H1 (cell line): ENCODE results near the gene APP. TPM values are rescaled to one million over a fixed set of nuclear protein-coding genes. Genes with fewer than 3 reads are reported as not detected.

ENCODE experiments used
- CTCF ChIA-PET: fragments of 300-600 bp; sonication (Branson Sonifier 250); formaldehyde crosslinking; loops from one replicate; lab custom pipeline; 2021; ENCODE audit not compliant: partially characterized antibody; lab: Charles Lee
- POLR2A ChIA-PET: fragments of 300-600 bp; sonication (Branson Sonifier 250); formaldehyde crosslinking; loops from one replicate; lab custom pipeline; 2021; ENCODE audit warnings: inconsistent platforms; ENCODE audit not compliant: partially characterized antibody; lab: Charles Lee
- DNase-seq, 2 experiments: peaks; one replicate each; pipeline versions ENCODE4 v3.0.0 to v3.0.0-alpha.2; 2010 to 2022; ENCODE audit warnings: low spot score in 2 of 2, low read depth in 1 of 2, mixed read lengths in 1 of 2
- FAIRE-seq: peaks from 2 replicates; lab custom pipeline; 2011; peaks lifted over from hg19 to GRCh38; lab: Jason Lieb, UNC
- H2AFZ ChIP-seq: 2 replicates; pipeline ENCODE4 v1.8.1; 2012; ENCODE audit warnings: low read length, inconsistent platforms
- H2AK5ac ChIP-seq: 2 replicates; pipeline ENCODE4 v1.6.1; 2013; ENCODE audit warnings: low read depth, low read length
- H2BK120ac ChIP-seq: replicated peaks from 2 replicates; pipeline ENCODE3; 2013; ENCODE audit warnings: low read depth, low read length, inconsistent platforms
- H2BK12ac ChIP-seq: 2 replicates; pipeline ENCODE4 v1.6.1; 2013; ENCODE audit warnings: low read depth, low read length
- H2BK15ac ChIP-seq: 2 replicates; pipeline ENCODE4 v1.6.1; 2013; ENCODE audit warnings: low read length
- H2BK20ac ChIP-seq: 2 replicates; pipeline ENCODE4 v1.6.1; 2013; ENCODE audit warnings: low read length
- H2BK5ac ChIP-seq: 2 replicates; pipeline ENCODE4 v1.6.1; 2013; ENCODE audit warnings: low read depth, low read length
- H3K14ac ChIP-seq: 2 replicates; pipeline ENCODE4 v1.6.1; 2013; ENCODE audit warnings: inconsistent platforms; ENCODE audit not compliant: insufficient read length
- H3K18ac ChIP-seq: 2 replicates; pipeline ENCODE4 v1.6.1; 2013; ENCODE audit warnings: low read length; ENCODE audit errors: extremely low read depth
- H3K23ac ChIP-seq: 2 replicates; pipeline ENCODE4 v1.6.1; 2013; ENCODE audit warnings: inconsistent platforms; ENCODE audit not compliant: insufficient read length
- H3K23me2 ChIP-seq: 2 replicates; pipeline ENCODE4 v1.6.1; 2013; ENCODE audit warnings: low read depth, low read length
- H3K27ac ChIP-seq: 2 replicates; pipeline ENCODE4 v1.6.1; 2011; ENCODE audit warnings: low read depth, low read length, inconsistent platforms
- H3K27me3 ChIP-seq, 4 experiments: replicated peaks in 1 of 4; 1 replicate in 1 of 4; 2 replicates in 3 of 4; pipeline versions ENCODE4 v1.6.1 to v1.8.1; 2011 to 2013; ENCODE audit warnings: low read length in 3 of 4, mild to moderate bottlenecking in 3 of 4, inconsistent platforms in 2 of 4, mixed read lengths in 2 of 4, moderate library complexity in 1 of 4; ENCODE audit not compliant: control insufficient read depth in 3 of 4, insufficient read depth in 3 of 4; ENCODE audit errors: extremely low read depth in 1 of 4
- H3K36me3 ChIP-seq, 4 experiments: 2 replicates each; pipeline versions ENCODE4 v1.6.1 to v1.8.1; 2011 to 2013; ENCODE audit warnings: mild to moderate bottlenecking in 4 of 4, low read length in 3 of 4, moderate library complexity in 2 of 4, control low read depth in 1 of 4, inconsistent platforms in 1 of 4; ENCODE audit not compliant: insufficient read depth in 4 of 4, control insufficient read depth in 2 of 4
- H3K4ac ChIP-seq: replicated peaks from 2 replicates; pipeline ENCODE3; 2013; ENCODE audit warnings: low read length, low read depth, mixed read lengths, inconsistent platforms; ENCODE audit not compliant: insufficient read length
- H3K4me1 ChIP-seq, 4 experiments: replicated peaks in 1 of 4; 1 replicate in 1 of 4; 2 replicates in 3 of 4; pipeline versions ENCODE4 v1.6.1 to v1.8.1; 2011 to 2013; ENCODE audit warnings: low read length in 3 of 4, inconsistent platforms in 2 of 4, mixed read lengths in 1 of 4; ENCODE audit not compliant: insufficient read depth in 4 of 4, control insufficient read depth in 3 of 4
- H3K4me2 ChIP-seq, 2 experiments: 2 replicates each; pipeline versions ENCODE4 v1.6.1 to v1.8.1; 2011 to 2013; ENCODE audit warnings: low read depth in 2 of 2, low read length in 2 of 2, control low read depth in 1 of 2, inconsistent platforms in 1 of 2, mild to moderate bottlenecking in 1 of 2; ENCODE audit not compliant: insufficient read depth in 1 of 2
- H3K4me3 ChIP-seq, 4 experiments: fragments of 200-600, 300-600 bp in 1 of 4; sonication (generic), shearing (Covaris generic), sonication (Bioruptor Twin) in 1 of 4; 2 replicates each; pipeline versions ENCODE4 v1.5.1 to v1.8.1; 2011 to 2016; ENCODE audit warnings: low read length in 4 of 4, low read depth in 3 of 4, control low read depth in 2 of 4, inconsistent platforms in 2 of 4, mild to moderate bottlenecking in 2 of 4, mixed read lengths in 1 of 4, moderate library complexity in 1 of 4; ENCODE audit not compliant: insufficient read depth in 2 of 4; ENCODE audit errors: extremely low read depth in 1 of 4
- H3K56ac ChIP-seq: replicated peaks from 2 replicates; pipeline ENCODE3; 2013; ENCODE audit warnings: low read depth, mild to moderate bottlenecking, mixed read lengths, low read length, inconsistent platforms; ENCODE audit not compliant: insufficient read length
- H3K79me1 ChIP-seq: 2 replicates; pipeline ENCODE4 v1.6.1; 2013; ENCODE audit warnings: low read depth, low read length, control low read depth
- H3K79me2 ChIP-seq, 2 experiments: 2 replicates each; pipeline versions ENCODE4 v1.6.1 to v1.8.1; 2012 to 2013; ENCODE audit warnings: low read length in 2 of 2, mild to moderate bottlenecking in 2 of 2, inconsistent platforms in 1 of 2; ENCODE audit not compliant: insufficient read depth in 2 of 2, control insufficient read depth in 1 of 2
- H3K9ac ChIP-seq, 4 experiments: replicated peaks in 1 of 4; 1 replicate in 1 of 4; 2 replicates in 3 of 4; pipeline versions ENCODE4 v1.6.1 to v1.8.1; 2011 to 2013; ENCODE audit warnings: low read depth in 3 of 4, low read length in 3 of 4, control low read depth in 2 of 4, mild to moderate bottlenecking in 2 of 4, moderate library complexity in 2 of 4, inconsistent platforms in 1 of 4; ENCODE audit errors: extremely low read depth in 1 of 4
- H3K9me3 ChIP-seq, 2 experiments: 2 replicates each; pipeline versions ENCODE4 v1.6.1 to v1.8.1; 2012 to 2013; ENCODE audit warnings: mild to moderate bottlenecking in 2 of 2, moderate library complexity in 2 of 2, control low read depth in 1 of 2, inconsistent platforms in 1 of 2, low read depth in 1 of 2, low read length in 1 of 2, mixed read lengths in 1 of 2; ENCODE audit not compliant: insufficient read depth in 2 of 2
- H4K20me1 ChIP-seq, 2 experiments: replicated peaks in 1 of 2; 2 replicates each; pipeline versions ENCODE3 to v1.8.1; 2011 to 2013; ENCODE audit warnings: inconsistent platforms in 2 of 2, low read length in 2 of 2, mild to moderate bottlenecking in 1 of 2; ENCODE audit not compliant: insufficient read depth in 2 of 2, control insufficient read depth in 1 of 2
- H4K5ac ChIP-seq: 2 replicates; pipeline ENCODE4 v1.6.1; 2013; ENCODE audit warnings: low read length, low read depth, mixed read lengths, inconsistent platforms; ENCODE audit not compliant: insufficient read length
- H4K8ac ChIP-seq: 2 replicates; pipeline ENCODE4 v1.8.0; 2013; ENCODE audit warnings: mild to moderate bottlenecking, moderate library complexity, low read length, inconsistent platforms; ENCODE audit not compliant: insufficient read depth; ENCODE audit errors: extremely low read depth
- H4K91ac ChIP-seq: replicated peaks from 2 replicates; pipeline ENCODE3; 2013; ENCODE audit warnings: low read length, mixed read lengths, inconsistent platforms; ENCODE audit not compliant: insufficient read length
- BCL11A ChIP-seq, 2 experiments: IDR thresholded peaks; one replicate each; pipeline ENCODE4 v1.6.1; 2011; ENCODE audit warnings: low read depth in 2 of 2, low read length in 2 of 2, mild to moderate bottlenecking in 2 of 2
- CHD1 ChIP-seq: IDR thresholded peaks from 2 replicates; pipeline ENCODE4 v1.6.1; 2012; ENCODE audit warnings: low read depth, low read length, improper control_type of control experiment
- CHD2 ChIP-seq: IDR thresholded peaks from 2 replicates; pipeline ENCODE4 v1.6.1; 2012; ENCODE audit warnings: low read length, improper control_type of control experiment
- E2F6 ChIP-seq: IDR thresholded peaks from 2 replicates; pipeline ENCODE4 v1.6.1; 2012; ENCODE audit warnings: inconsistent platforms
- EGR1 ChIP-seq: IDR thresholded peaks from 2 replicates; pipeline ENCODE4 v1.6.1; 2011; ENCODE audit warnings: low read depth, low read length, borderline replicate concordance
- KDM1A ChIP-seq: fragments of 200-600, 300-600 bp; sonication (generic); IDR thresholded peaks from 2 replicates; pipeline ENCODE4 v1.7.1; 2016; ENCODE audit warnings: mild to moderate bottlenecking, low read length, borderline replicate concordance
- POLR2AphosphoS5 ChIP-seq: IDR thresholded peaks from 2 replicates; pipeline ENCODE4 v1.6.1; 2011; ENCODE audit warnings: low read depth, low read length
- RBBP5 ChIP-seq: IDR thresholded peaks from 2 replicates; pipeline ENCODE4 v1.7.1; 2012; ENCODE audit warnings: low read depth, mild to moderate bottlenecking, inconsistent platforms, low read length, moderate library complexity, borderline replicate concordance
- RXRA ChIP-seq: IDR thresholded peaks from 2 replicates; pipeline ENCODE4 v1.6.1; 2011; ENCODE audit warnings: low read depth, mild to moderate bottlenecking, low read length, moderate library complexity; ENCODE audit not compliant: insufficient read depth
- SIN3A ChIP-seq, 2 experiments: IDR thresholded peaks in 1 of 2; conservative IDR thresholded peaks in 1 of 2; 2 replicates each; pipeline ENCODE4 v1.6.1; 2011 to 2012; ENCODE audit warnings: low read length in 2 of 2, improper control_type of control experiment in 1 of 2, low read depth in 1 of 2, mild to moderate bottlenecking in 1 of 2
- SIRT6 ChIP-seq: IDR thresholded peaks from one replicate; pipeline ENCODE4 v1.7.1; 2012; ENCODE audit warnings: low read length, inconsistent platforms
- SP2 ChIP-seq: IDR thresholded peaks from 2 replicates; pipeline ENCODE4 v1.6.1; 2012; ENCODE audit warnings: mild to moderate bottlenecking, low read length, inconsistent platforms
- YY1 ChIP-seq: IDR thresholded peaks from 2 replicates; pipeline ENCODE4 v1.6.1; 2011; ENCODE audit warnings: low read depth, mild to moderate bottlenecking, low read length
- ZNF274 ChIP-seq: IDR thresholded peaks from 2 replicates; pipeline ENCODE4 v1.7.0; 2012; ENCODE audit warnings: low read length, borderline replicate concordance; ENCODE audit errors: extremely low read depth
- WGBS, 2 experiments: shearing (Covaris generic) in 1 of 2; methylation state at CpG; one replicate each; pipeline versions ENCODE4 v1.1.6 to v1.1.7; 2013 to 2015; ENCODE audit warnings: low lambda C conversion rate in 2 of 2, mixed read lengths in 2 of 2, inconsistent platforms in 1 of 2, low coverage in 1 of 2, missing lambda C conversion rate in 1 of 2; ENCODE audit not compliant: insufficient replicate concordance in 2 of 2, insufficient coverage in 1 of 2, insufficient read length in 1 of 2; ENCODE audit errors: extremely low coverage in 1 of 2, missing lambda C conversion rate in 1 of 2; 5-methylcytosine and 5-hydroxymethylcytosine counted together
- polyA plus RNA-seq, 7 experiments: library from polyadenylated mRNA; depleted of rRNA in 3 of 7; stranded (reverse) in 5 of 7; unstranded in 2 of 7; fragments of >200 nt in 5 of 7; fragments of 200-250 nt in 2 of 7; gene quantifications; 1 replicate in 5 of 7; 2 replicates in 1 of 7; 4 replicates in 1 of 7; pipeline versions ENCODE4 v1.2.1 to v1.2.3, GENCODE V29; 2011 to 2013; ENCODE audit warnings: missing spikeins in 2 of 7, mixed read lengths in 2 of 7
- total RNA-seq: library from RNA; stranded (reverse); fragmentation: NEBNext Ultra II Directional; extraction: Animal tissue kit (Norgen Biotek cat#: 25700); gene quantifications from 2 replicates; pipeline ENCODE4 v1.2.1, GENCODE V29; 2021

The APP gene
- total and polyA plus RNA-seq, 2 of the 8 experiments (the other 6 are each of a cell fraction or from before 2014, with no cell fraction given) = 375 to 551 TPM

GRCh38 chr21:26144031-26144430 lies 26.5 kb downstream of the APP start:
- H3K27me3 ChIP-seq = no peaks in the 10 kb centered on the region
- H3K4me1 ChIP-seq = peaks cover 0 to 14% (median 7%) of the 10 kb centered on the region in 4 experiments; a peak in 6 of 7 replicates
- H3K4ac ChIP-seq = no peak overlapping the region
- H4K5ac ChIP-seq = no peak overlapping the region
- H3K36me3 ChIP-seq = peaks cover 0 to 4% (median 2%) of the 10 kb centered on the region in 4 experiments; a peak in 3 of 8 replicates
- ChIA-PET CTCF (interaction anchor here (0.7 kb wide), 1 partner anchor 14 kb away, joined by 3 read pairs; no protein-coding TSS in a partner anchor), POLR2A (interaction anchor here (0.7 to 1.5 kb wide), 2 partner anchors 10 to 22 kb away, joined by 3 to 5 read pairs; no protein-coding TSS in a partner anchor)
- no peaks in the 10 kb centered on the region for H3K23me2 ChIP-seq
- no peak overlapping the region for H4K91ac ChIP-seq
- H4K20me1 ChIP-seq = peaks cover 9 to 24% of the 10 kb centered on the region in 2 experiments
- no peak overlapping the region for H3K27ac ChIP-seq
- no peak overlapping the region for H2BK15ac ChIP-seq
- no peak overlapping the region for H2BK20ac ChIP-seq
- no peak overlapping the region for H2BK5ac ChIP-seq
- H3K79me1 ChIP-seq = peaks cover 4% of the 10 kb centered on the region; the same call in 1 of the 2 replicates
- H3K56ac ChIP-seq = no peak overlapping the region
- H2AFZ ChIP-seq = no peak overlapping the region
- H3K79me2 ChIP-seq = peaks cover 14 to 100% of the 10 kb centered on the region in 2 experiments
- H2BK12ac ChIP-seq = no peak overlapping the region
- 95% methylated on average over 4 of the region's 4 CpGs; no CpG with 5 or more reads in 1 of the 2 experiments for WGBS, 2 experiments
- no peaks in the 10 kb centered on the region for H3K9me3 ChIP-seq
- DNase-seq (no peak), FAIRE-seq (no peak)
- no peak overlapping the region for H3K9ac ChIP-seq
- no peak overlapping the region for H3K14ac ChIP-seq
- no peak overlapping the region for H3K4me3 ChIP-seq
- H2BK120ac ChIP-seq = no peak overlapping the region
- no peak overlapping the region for H3K18ac ChIP-seq
- no peak overlapping the region for H3K4me2 ChIP-seq
- no peak overlapping the region for H4K8ac ChIP-seq
- no peak overlapping the region for H2AK5ac ChIP-seq
- H3K23ac ChIP-seq = no peak overlapping the region
- no peak for TF ChIP-seq EGR1
- TF ChIP-seq KDM1A = no peak
- no peak for TF ChIP-seq POLR2AphosphoS5
- TF ChIP-seq RBBP5 = no peak
- no peak for TF ChIP-seq ZNF274
- no peak for TF ChIP-seq BCL11A (IDR thresholded peaks at IDR 0.05; ENCODE audit: low read depth in 2 of 2, low read length in 2 of 2)
- no peak for TF ChIP-seq SP2
- TF ChIP-seq SIRT6 = no peak
- no peak for TF ChIP-seq SIN3A (conservative IDR thresholded peaks at IDR 0.05 in 1 of 2, IDR thresholded peaks at IDR 0.05 in 1 of 2; ENCODE audit: low read depth in 1 of 2, low read length in 2 of 2)
- no peak for TF ChIP-seq CHD1
- TF ChIP-seq CHD2 = no peak
- no peak for TF ChIP-seq YY1
- no peak for TF ChIP-seq E2F6
- no peak for TF ChIP-seq RXRA
